ENCODE data around the gene IQCB1. TPM values are rescaled to one million over a fixed set of nuclear protein-coding genes. Genes with fewer than 3 reads are reported as not detected.
"Not testable (repeated sequence)": the region's sequence is repeated elsewhere in the genome, so short reads cannot be mapped to it uniquely, and the experiment has no call there.

Gene IQCB1
- total RNA-seq, 5 donors from 2014 or later (not counting 1 experiment from before 2014, with no cell fraction given): 24.9 to 44.5 (median 25.9) TPM

GRCh38 chr3:121796970-121797369 is 37.9 kb downstream of the IQCB1 start:
- Histone ChIP-seq H3K4me3 (ENCODE audit: control insufficient read depth in 1 of 2, extremely low read depth in 1 of 2, low read length in 1 of 2) (no peak overlapping the region), H3K4me1 (ENCODE audit: control insufficient read depth in 1 of 2, extremely low read depth in 1 of 2, insufficient read depth in 2 of 2, low read length in 2 of 2) (no peaks in the 10 kb centered on the region), H3K9me3 (no peaks in the 10 kb centered on the region), H3K27ac (ENCODE audit: low read length) (no peak overlapping the region), H3K27me3 (replicated peaks in 1 of 2; ENCODE audit: control insufficient read depth in 2 of 2, extremely low read depth in 1 of 2, insufficient read depth in 2 of 2, low read length in 1 of 2) (no peaks in the 10 kb centered on the region), H3K36me3 (ENCODE audit: control insufficient read depth in 2 of 2, extremely low read depth in 1 of 2, insufficient read depth in 1 of 2, low read length in 1 of 2) (peaks cover 0 to 3% of the 10 kb centered on the region in 2 donors)
- peaks cover 0 to 12% (median 7%) of the 10 kb centered on the region in 3 donors for H3K4me1 Mint-ChIP-seq
- H3K9me3 Mint-ChIP-seq: no peaks in the 10 kb centered on the region
- no peak for ATAC-seq (replicated peaks in 1 of 4)
- peaks cover 45% of the 10 kb centered on the region for H3K36me3 Mint-ChIP-seq
- no peak overlapping the region for H3K4me3 Mint-ChIP-seq
- no peak for DNase-seq
- ChIA-PET POLR2A (interaction anchor here in 1 of 2 donors (0.6 kb wide), 1 partner anchor 615 kb away, joined by 3 read pairs; no protein-coding TSS in a partner anchor), CTCF (no interaction called here)
- H3K27me3 Mint-ChIP-seq: no peaks in the 10 kb centered on the region
- WGBS (ENCODE audit: insufficient coverage): no CpG with 5 or more reads among the region's 1 CpG
- H3K27ac Mint-ChIP-seq: no peak overlapping the region

- Histone ChIP-seq H3K4me1 (ENCODE audit: control insufficient read depth in 1 of 2, extremely low read depth in 1 of 2, insufficient read depth in 2 of 2, low read length in 2 of 2) (no peaks in the 10 kb centered on the region), H3K27ac (ENCODE audit: low read length) (no peak overlapping the region), H3K9me3 (no peaks in the 10 kb centered on the region), H3K36me3 (ENCODE audit: control insufficient read depth in 2 of 2, extremely low read depth in 1 of 2, insufficient read depth in 1 of 2, low read length in 1 of 2) (peaks cover 3 to 15% of the 10 kb centered on the region in 2 donors), H3K4me3 (ENCODE audit: control insufficient read depth in 1 of 2, extremely low read depth in 1 of 2, low read length in 1 of 2) (no peak overlapping the region), H3K27me3 (replicated peaks in 1 of 2; ENCODE audit: control insufficient read depth in 2 of 2, extremely low read depth in 1 of 2, insufficient read depth in 2 of 2, low read length in 1 of 2) (no peaks in the 10 kb centered on the region)
- Mint-ChIP-seq H3K9me3 (no peaks in the 10 kb centered on the region), H3K27me3 (no peaks in the 10 kb centered on the region), H3K36me3 (peaks cover 44% of the 10 kb centered on the region), H3K4me3 (no peak overlapping the region), H3K4me1 (peaks cover 0 to 4% (median 0%) of the 10 kb centered on the region in 3 donors), H3K27ac (peak overlapping the region in 1 of 2 donors; percentile 22)
- WGBS (ENCODE audit: insufficient coverage): no CpG with 5 or more reads among the region's 2 CpGs
- ChIA-PET POLR2A (no interaction called here), CTCF (interaction anchor here in 1 of 2 donors (0.7 kb wide), 1 partner anchor 253 kb away, joined by 4 read pairs; no protein-coding TSS in a partner anchor)
- DNase-seq (no peak), ATAC-seq (replicated peaks in 1 of 4) (no peak)
Observed at GRCh38 chr3:121794264-121794983, 40.4 kb downstream of the IQCB1 start.

GRCh38 chr3:121793078-121793477 is 41.8 kb downstream of the IQCB1 start:
- ATAC-seq (replicated peaks in 1 of 4) (no peak), DNase-seq (no peak)
- peaks cover 0 to 4% (median 0%) of the 10 kb centered on the region in 3 donors for H3K4me1 Mint-ChIP-seq
- Histone ChIP-seq H3K4me1 (ENCODE audit: control insufficient read depth in 1 of 2, extremely low read depth in 1 of 2, insufficient read depth in 2 of 2, low read length in 2 of 2) (no peaks in the 10 kb centered on the region), H3K36me3 (ENCODE audit: control insufficient read depth in 2 of 2, extremely low read depth in 1 of 2, insufficient read depth in 1 of 2, low read length in 1 of 2) (peaks cover 6 to 29% of the 10 kb centered on the region in 2 donors), H3K27ac (ENCODE audit: low read length) (no peak overlapping the region), H3K4me3 (ENCODE audit: control insufficient read depth in 1 of 2, extremely low read depth in 1 of 2, low read length in 1 of 2) (no peak overlapping the region), H3K9me3 (no peaks in the 10 kb centered on the region), H3K27me3 (replicated peaks in 1 of 2; ENCODE audit: control insufficient read depth in 2 of 2, extremely low read depth in 1 of 2, insufficient read depth in 2 of 2, low read length in 1 of 2) (no peaks in the 10 kb centered on the region)
- CTCF ChIA-PET: no interaction called here
- POLR2A ChIA-PET: interaction anchor here in 1 of 2 donors (0.8 kb wide), 1 partner anchor 34 kb away, joined by 3 read pairs; no protein-coding TSS in a partner anchor
- H3K9me3 Mint-ChIP-seq: no peaks in the 10 kb centered on the region
- no peak overlapping the region for H3K4me3 Mint-ChIP-seq
- no CpG with 5 or more reads among the region's 3 CpGs for WGBS (ENCODE audit: insufficient coverage)
- peaks cover 54% of the 10 kb centered on the region for H3K36me3 Mint-ChIP-seq
- no peak overlapping the region for H3K27ac Mint-ChIP-seq
- H3K27me3 Mint-ChIP-seq: no peaks in the 10 kb centered on the region

- no peaks in the 10 kb centered on the region for H3K27me3 Mint-ChIP-seq
- DNase-seq (no peak), ATAC-seq (replicated peaks in 1 of 4) (no peak)
- POLR2A ChIA-PET: no interaction called here
- no peak overlapping the region for H3K27ac Mint-ChIP-seq
- H3K4me3 Mint-ChIP-seq: no peak overlapping the region
- Histone ChIP-seq H3K4me3 (ENCODE audit: control insufficient read depth in 1 of 2, extremely low read depth in 1 of 2, low read length in 1 of 2) (no peak overlapping the region), H3K4me1 (ENCODE audit: control insufficient read depth in 1 of 2, extremely low read depth in 1 of 2, insufficient read depth in 2 of 2, low read length in 2 of 2) (no peaks in the 10 kb centered on the region), H3K36me3 (ENCODE audit: control insufficient read depth in 2 of 2, extremely low read depth in 1 of 2, insufficient read depth in 1 of 2, low read length in 1 of 2) (peaks cover 6 to 53% of the 10 kb centered on the region in 2 donors), H3K27me3 (replicated peaks in 1 of 2; ENCODE audit: control insufficient read depth in 2 of 2, extremely low read depth in 1 of 2, insufficient read depth in 2 of 2, low read length in 1 of 2) (no peaks in the 10 kb centered on the region), H3K9me3 (no peaks in the 10 kb centered on the region), H3K27ac (ENCODE audit: low read length) (no peak overlapping the region)
- no peaks in the 10 kb centered on the region for H3K9me3 Mint-ChIP-seq
- CTCF ChIA-PET: interaction anchor here in 1 of 2 donors (0.6 kb wide), 1 partner anchor 94 kb away, joined by 4 read pairs; no protein-coding TSS in a partner anchor
- WGBS (ENCODE audit: insufficient coverage): no CpG with 5 or more reads among the region's 2 CpGs
- H3K36me3 Mint-ChIP-seq: peaks cover 62% of the 10 kb centered on the region
- no peaks in the 10 kb centered on the region for H3K4me1 Mint-ChIP-seq
Observed at GRCh38 chr3:121786485-121786884, 48.4 kb downstream of the IQCB1 start.

GRCh38 chr3:121782784-121783183 is 52.1 kb downstream of the IQCB1 start:
- H3K27me3 ChIP-seq (replicated peaks in 1 of 2; ENCODE audit: control insufficient read depth in 2 of 2, extremely low read depth in 1 of 2, insufficient read depth in 2 of 2, low read length in 1 of 2); H3K27ac Mint-ChIP-seq; DNase-seq; H3K4me1 ChIP-seq (ENCODE audit: control insufficient read depth in 1 of 2, extremely low read depth in 1 of 2, insufficient read depth in 2 of 2, low read length in 2 of 2); ATAC-seq (replicated peaks in 1 of 4); H3K27me3 Mint-ChIP-seq; H3K4me3 Mint-ChIP-seq; POLR2A ChIA-PET; H3K4me1 Mint-ChIP-seq; H3K4me3 ChIP-seq (ENCODE audit: control insufficient read depth in 1 of 2, extremely low read depth in 1 of 2, low read length in 1 of 2); CTCF ChIA-PET; H3K9me3 Mint-ChIP-seq; H3K9me3 ChIP-seq; H3K27ac ChIP-seq (ENCODE audit: low read length): not testable (repeated sequence)
- peaks cover 71% of the 10 kb centered on the region for H3K36me3 Mint-ChIP-seq
- peaks cover 5 to 55% of the 10 kb centered on the region in 2 donors for H3K36me3 ChIP-seq (ENCODE audit: control insufficient read depth in 2 of 2, extremely low read depth in 1 of 2, insufficient read depth in 1 of 2, low read length in 1 of 2)
- WGBS (ENCODE audit: insufficient coverage): no CpG with 5 or more reads among the region's 8 CpGs

GRCh38 chr3:121781611-121782010 is 53.2 kb downstream of the IQCB1 start:
- H3K4me3 ChIP-seq (ENCODE audit: control insufficient read depth in 1 of 2, extremely low read depth in 1 of 2, low read length in 1 of 2): no peak overlapping the region
- H3K9me3 Mint-ChIP-seq: peaks cover 0 to 3% (median 0%) of the 10 kb centered on the region in 3 donors
- H3K27ac Mint-ChIP-seq: no peak overlapping the region
- peaks cover 74% of the 10 kb centered on the region for H3K36me3 Mint-ChIP-seq
- no peaks in the 10 kb centered on the region for H3K9me3 ChIP-seq
- ChIA-PET CTCF (no interaction called here), POLR2A (no interaction called here)
- no peak overlapping the region for H3K4me3 Mint-ChIP-seq
- no CpG with 5 or more reads among the region's 7 CpGs for WGBS (ENCODE audit: insufficient coverage)
- H3K27ac ChIP-seq (ENCODE audit: low read length): no peak overlapping the region
- H3K27me3 ChIP-seq (replicated peaks in 1 of 2; ENCODE audit: control insufficient read depth in 2 of 2, extremely low read depth in 1 of 2, insufficient read depth in 2 of 2, low read length in 1 of 2): no peaks in the 10 kb centered on the region
- no peaks in the 10 kb centered on the region for H3K4me1 Mint-ChIP-seq
- no peak for ATAC-seq (replicated peaks in 1 of 4)
- no peaks in the 10 kb centered on the region for H3K27me3 Mint-ChIP-seq
- DNase-seq: no peak
- no peaks in the 10 kb centered on the region for H3K4me1 ChIP-seq (ENCODE audit: control insufficient read depth in 1 of 2, extremely low read depth in 1 of 2, insufficient read depth in 2 of 2, low read length in 2 of 2)
- peaks cover 5 to 50% of the 10 kb centered on the region in 2 donors for H3K36me3 ChIP-seq (ENCODE audit: control insufficient read depth in 2 of 2, extremely low read depth in 1 of 2, insufficient read depth in 1 of 2, low read length in 1 of 2)

Data from T-cell (primary cell).